HepG2 (cell line): Measurements from ENCODE around the gene ZFAND2A. TPM values are rescaled to one million over a fixed set of nuclear protein-coding genes. Genes with fewer than 3 reads are reported as not detected.

Experiments
- ATAC-seq: fragments of 200-7000 bp; cut with Tn5 transposase; 3 replicates; pipeline ENCODE4 v1.9.1; 2020; ENCODE audit warnings: mild to moderate bottlenecking, moderate library complexity
- BruUV-seq: library from RNA; stranded (reverse); fragments of 400-500 nt; replicated peaks from 2 replicates; lab custom pipeline; 2021; lab: Mats Ljungman, UMichigan
- CTCF ChIA-PET: fragments of 300-600 bp; formaldehyde crosslinking; extraction: SDS; loops from one replicate; lab custom pipeline; 2021; ENCODE audit warnings: low total read pairs, inconsistent platforms, low intra/inter-chr PET ratio; lab: Yijun Ruan, JAX
- POLR2A ChIA-PET: fragments of 350-600 bp; sonication (Branson Sonifier 250); formaldehyde crosslinking; loops from one replicate; lab custom pipeline; 2020; ENCODE audit warnings: antibody characterized with exemption, inconsistent platforms; lab: Yijun Ruan, JAX
- DNase-seq: peaks from one replicate; pipeline ENCODE4 v3.0.0-alpha.2; 2015; ENCODE audit warnings: low spot score
- FAIRE-seq: peaks from 3 replicates; lab custom pipeline; 2011; peaks lifted over from hg19 to GRCh38; lab: Jason Lieb, UNC
- H2AFZ ChIP-seq: one replicate; pipeline ENCODE4 v1.6.1; 2011; ENCODE audit warnings: low read length, inconsistent platforms
- H3K27ac ChIP-seq: fragments of 300-600 bp; 3 replicates; pipeline ENCODE4 v1.8.0; 2011; ENCODE audit warnings: mixed run types, mild to moderate bottlenecking, mixed read lengths, low read length, inconsistent platforms; ENCODE audit not compliant: insufficient read depth; ENCODE audit errors: extremely low read length
- H3K27me3 ChIP-seq, 2 experiments: fragments of 200-600 bp in 1 of 2; 2 replicates in 1 of 2; 3 replicates in 1 of 2; pipeline versions ENCODE4 v1.6.0 to v1.8.0; 2011; ENCODE audit warnings: low read length in 2 of 2, mild to moderate bottlenecking in 2 of 2, moderate library complexity in 2 of 2, inconsistent platforms in 1 of 2; ENCODE audit not compliant: insufficient read depth in 2 of 2, control insufficient read depth in 1 of 2
- H3K36me3 ChIP-seq, 2 experiments: fragments of 200-600 bp in 1 of 2; replicated peaks in 1 of 2; 2 replicates in 1 of 2; 3 replicates in 1 of 2; pipeline versions ENCODE4 v1.5.1 to v1.8.0; 2011; ENCODE audit warnings: low read length in 2 of 2, inconsistent platforms in 1 of 2; ENCODE audit not compliant: insufficient read depth in 2 of 2, control insufficient read depth in 1 of 2
- H3K4me1 ChIP-seq: 2 replicates; pipeline ENCODE4 v1.5.1; 2012; ENCODE audit warnings: low read length, inconsistent platforms; ENCODE audit not compliant: insufficient read depth
- H3K4me2 ChIP-seq: 2 replicates; pipeline ENCODE4 v1.6.0; 2011; ENCODE audit warnings: low read depth, low read length, inconsistent platforms
- H3K4me3 ChIP-seq, 3 experiments: fragments of 200-600 bp in 1 of 3; sonication (generic), shearing (Covaris generic) in 1 of 3; replicated peaks in 1 of 3; 2 replicates each; pipeline ENCODE4 v1.5.1; 2011 to 2016; ENCODE audit warnings: low read length in 3 of 3, inconsistent platforms in 2 of 3, low read depth in 2 of 3, mild to moderate bottlenecking in 2 of 3, control low read depth in 1 of 3, mixed read lengths in 1 of 3; ENCODE audit not compliant: insufficient read depth in 1 of 3
- H3K79me2 ChIP-seq: one replicate; pipeline ENCODE4 v1.6.1; 2011; ENCODE audit warnings: low read length, inconsistent platforms; ENCODE audit not compliant: insufficient read depth
- H3K9ac ChIP-seq: 2 replicates; pipeline ENCODE4 v1.6.0; 2011; ENCODE audit warnings: mild to moderate bottlenecking, low read depth, low read length, inconsistent platforms; ENCODE audit not compliant: insufficient read depth
- H3K9me3 ChIP-seq: 2 replicates; pipeline ENCODE4 v1.5.1; 2012; ENCODE audit warnings: mild to moderate bottlenecking, low read length
- H4K20me1 ChIP-seq: 2 replicates; pipeline ENCODE4 v1.6.0; 2011; ENCODE audit warnings: inconsistent platforms, mild to moderate bottlenecking, low read length, moderate library complexity; ENCODE audit not compliant: insufficient read depth
- AGO2 ChIP-seq: fragments of 200-400 bp; formaldehyde crosslinking; optimal IDR thresholded peaks from 2 replicates; pipeline ENCODE3; 2017; ENCODE audit warnings: mild to moderate bottlenecking, low read depth, low read length, moderate library complexity
- CBFB ChIP-seq: sonication (generic); formaldehyde crosslinking; IDR thresholded peaks from 2 replicates; pipeline ENCODE4 v1.4.0; 2020; ENCODE audit warnings: missing genetic modification reagents
- DNMT3B ChIP-seq: conservative IDR thresholded peaks from 2 replicates; pipeline ENCODE4 v1.6.1; 2016; ENCODE audit warnings: missing biosample characterization, control low read depth
- NR1H2 ChIP-seq: sonication (generic); formaldehyde crosslinking; IDR thresholded peaks from 2 replicates; pipeline ENCODE4 v1.8.1; 2022; ENCODE audit warnings: low read depth, missing genetic modification reagents, borderline replicate concordance
- TP53 ChIP-seq: sonication (generic); formaldehyde crosslinking; conservative IDR thresholded peaks from 2 replicates; pipeline ENCODE4 v1.4.0; 2020; ENCODE audit warnings: missing genetic modification reagents
- ZFP36L2 ChIP-seq: sonication (generic); formaldehyde crosslinking; IDR thresholded peaks from 2 replicates; pipeline ENCODE4 v1.4.0; 2020; ENCODE audit warnings: missing genetic modification reagents
- ZNF160 ChIP-seq: sonication (generic); formaldehyde crosslinking; IDR thresholded peaks from 2 replicates; pipeline ENCODE4 v1.8.0; 2022; ENCODE audit warnings: mild to moderate bottlenecking, inconsistent platforms, missing genetic modification reagents
- ZZZ3 ChIP-seq: sonication (generic); formaldehyde crosslinking; IDR thresholded peaks from 2 replicates; pipeline ENCODE4 v1.4.0; 2020; ENCODE audit warnings: missing genetic modification reagents, mild to moderate bottlenecking, borderline replicate concordance
- WGBS: methylation state at CpG from one replicate; pipeline ENCODE4 v1.1.6; 2017; ENCODE audit warnings: low lambda C conversion rate; 5-methylcytosine and 5-hydroxymethylcytosine counted together
- in situ Hi-C: cut with HindIII; loops from 2 replicates; pipeline ENCODE4 v1.10.0; 2017; ENCODE audit warnings: low pct_unique_long_range_greater_than_20kb; ENCODE audit not compliant: extremely low pct_ligation_motif_present
- intact Hi-C: fragments of 100-400 bp; cut with micrococcal nuclease; formaldehyde crosslinking; loops from one replicate; pipeline ENCODE4 v1.10.0; 2022; ENCODE audit not compliant: unreplicated experiment
- polyA plus RNA-seq, 8 experiments: library from polyadenylated mRNA; depleted of rRNA in 3 of 8; stranded (reverse) in 7 of 8; unstranded in 1 of 8; fragments of >200 nt; fragmentation: Illumina TruSeq in 4 of 8; extraction: Trizol in 4 of 8; gene quantifications; 2 replicates each; pipeline versions ENCODE4 v1.2.1 to v1.2.3, GENCODE V29; 2011 to 2016; ENCODE audit warnings: low read depth in 4 of 8, missing spikeins in 1 of 8, mixed read lengths in 1 of 8; ENCODE audit not compliant: insufficient read depth in 1 of 8
- total RNA-seq, 5 experiments: library from RNA; depleted of rRNA; stranded (reverse); fragments of >200 nt; fragmentation: Illumina TruSeq; extraction: Trizol; gene quantifications; 2 replicates each; pipeline ENCODE4 v1.2.3, GENCODE V29; 2016; ENCODE audit warnings: low read depth in 1 of 5

Gene ZFAND2A
- total and polyA plus RNA-seq, 2 of the 13 experiments (the other 11 are each of a cell fraction or from before 2014, with no cell fraction given) = 140 to 153 TPM

DNA sequence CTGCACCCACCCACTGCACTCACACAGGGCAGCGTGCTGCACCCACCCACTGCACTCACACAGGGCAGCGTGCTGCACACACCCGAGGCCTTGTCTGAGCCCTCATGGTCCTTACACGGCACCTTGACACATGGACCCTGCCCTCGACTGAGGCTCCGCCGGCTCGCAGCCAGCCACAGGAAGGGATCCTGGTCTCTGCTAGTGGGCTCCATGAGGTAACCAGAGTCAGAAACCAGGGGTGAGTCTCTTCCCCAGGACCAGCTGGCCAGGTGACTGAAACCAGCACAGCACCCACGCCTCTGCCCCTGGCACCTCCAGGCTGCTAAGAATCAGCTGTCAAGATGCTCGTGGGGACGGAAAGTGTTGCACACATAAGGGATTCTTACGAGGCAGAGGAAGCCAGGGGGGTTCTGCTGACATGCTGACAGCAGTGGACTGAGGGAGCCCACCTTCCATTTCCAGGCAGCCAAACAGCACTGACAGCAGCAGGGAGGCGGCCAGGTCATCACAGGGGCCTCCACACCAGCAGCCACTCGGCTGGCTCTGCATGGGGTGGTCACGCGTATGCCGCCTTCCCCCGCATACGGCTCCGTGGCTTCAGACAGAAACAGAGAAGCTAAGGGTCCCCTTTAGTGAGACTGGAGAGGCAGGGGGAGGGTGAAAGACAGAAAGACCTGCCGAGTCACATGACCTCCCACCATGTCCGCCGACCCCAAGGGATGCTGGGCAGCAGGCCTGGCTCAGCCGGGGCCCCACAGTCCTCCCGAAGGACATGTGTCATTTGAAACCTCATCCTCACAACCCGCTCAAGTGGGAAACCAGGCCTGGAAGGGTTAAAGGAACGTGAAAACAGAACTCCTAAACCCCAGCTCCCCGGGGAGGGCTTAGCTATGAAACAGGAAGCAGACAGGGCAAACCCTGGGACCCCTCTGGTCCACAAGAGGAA lies 37.8 kb downstream of the ZFAND2A start:
- ATAC-seq (no peak), FAIRE-seq (no peak), DNase-seq (no peak)
- no peaks in the 10 kb centered on the region for H3K4me1 ChIP-seq
- no peaks in the 10 kb centered on the region for H3K9me3 ChIP-seq
- POLR2A ChIA-PET = interaction anchor here (1.4 kb wide), 1 partner anchor 35 kb away, joined by 4 read pairs; no protein-coding TSS in a partner anchor
- H3K9ac ChIP-seq = no peak overlapping the region
- WGBS = 98% methylated on average over 9 of the region's 28 CpGs
- TF ChIP-seq DNMT3B (CRISPR knock-in tag) (no peak), ZNF160 (CRISPR knock-in tag) (no peak), AGO2 (peak; percentile 46), ZZZ3 (CRISPR knock-in tag) (no peak)
- no peaks in the 10 kb centered on the region for H3K27me3 ChIP-seq
- H3K4me3 ChIP-seq = no peak overlapping the region
- peaks cover 11 to 30% of the 10 kb centered on the region in 2 experiments; a peak in 4 of 5 replicates for H3K36me3 ChIP-seq
- BruUV-seq = no TSS peak
- CTCF ChIA-PET = interaction anchor here (2.2 kb wide), 1 partner anchor 35 kb away, joined by 10 read pairs; no protein-coding TSS in a partner anchor
- no peak overlapping the region for H2AFZ ChIP-seq
- no peak overlapping the region for H3K4me2 ChIP-seq
- no peak overlapping the region for H3K27ac ChIP-seq
- H4K20me1 ChIP-seq = no peaks in the 10 kb centered on the region
- H3K79me2 ChIP-seq = peaks cover 18% of the 10 kb centered on the region
- in situ Hi-C loops (no loop called here), intact Hi-C loops (no loop called here)

DNA sequence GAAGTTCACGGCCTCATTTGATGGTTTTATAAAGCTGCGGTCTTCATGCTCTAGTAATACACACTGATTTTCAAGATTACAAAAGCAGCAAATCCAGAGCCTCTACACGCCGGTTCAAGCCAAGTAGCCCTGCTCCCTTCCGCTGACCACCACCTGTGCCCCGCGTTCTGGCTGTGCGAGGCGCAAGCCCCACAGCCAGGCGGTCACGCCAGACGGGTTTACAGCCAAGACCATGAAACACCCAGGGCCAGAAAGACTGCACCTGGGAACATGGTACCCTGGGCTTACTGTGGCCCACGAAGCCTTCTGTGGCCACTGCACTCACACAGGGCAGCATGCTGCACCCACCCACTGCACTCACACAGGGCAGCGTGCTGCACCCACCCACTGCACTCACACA lies 38.5 kb downstream of the ZFAND2A start:
- POLR2A ChIA-PET = no interaction called here
- WGBS = 100% methylated on average over 6 of the region's 14 CpGs
- Histone ChIP-seq H3K36me3 (peaks cover 9 to 24% of the 10 kb centered on the region in 2 experiments; a peak in 4 of 5 replicates), H3K4me1 (no peaks in the 10 kb centered on the region), H3K9me3 (no peaks in the 10 kb centered on the region), H3K27ac (no peak overlapping the region), H2AFZ (no peak overlapping the region), H3K4me2 (no peak overlapping the region), H3K4me3 (no peak overlapping the region), H4K20me1 (no peaks in the 10 kb centered on the region), H3K9ac (no peak overlapping the region), H3K27me3 (no peaks in the 10 kb centered on the region), H3K79me2 (peaks cover 18% of the 10 kb centered on the region)
- no TSS peak for BruUV-seq
- TF ChIP-seq CBFB (CRISPR knock-in tag) (no peak), TP53 (CRISPR knock-in tag) (no peak), NR1H2 (CRISPR knock-in tag) (no peak), ZFP36L2 (CRISPR knock-in tag) (no peak)
- ATAC-seq (no peak), FAIRE-seq (no peak), DNase-seq (no peak)
- in situ Hi-C loops = no loop called here
- intact Hi-C loops = no loop called here
- CTCF ChIA-PET = no interaction called here
